Right kidney (tissue), 9 donors: Measurements from ENCODE around the gene MORN2.
"Not testable (repeated sequence)": the region's sequence is repeated elsewhere in the genome, so short reads cannot be mapped to it uniquely, and the experiment has no call there.

Experiments
- DNase-seq: peaks from one replicate; pipeline ENCODE4 v3.0.0-alpha.2; 2016
- long read RNA-seq, 8 donors: transcript quantifications; one replicate each; lab custom pipeline, GENCODE V29; 2026

MORN2 gene
- long read RNA-seq, donor 1, transcript MORN2-201 (5 exons, 739 nt) = major isoform, 52 of 57 reads
- long read RNA-seq, donor 1, partial matches to known transcripts = 5 of 57 reads
- long read RNA-seq, donor 1, other reads (novel, unspliced or antisense) = 0 of 57 reads
- long read RNA-seq, donor 2, transcript MORN2-201 (5 exons, 739 nt) = major isoform, 30 of 36 reads
- long read RNA-seq, donor 2, partial matches to known transcripts = 6 of 36 reads
- long read RNA-seq, donor 2, other reads (novel, unspliced or antisense) = 0 of 36 reads
- long read RNA-seq, donor 3, transcript MORN2-201 (5 exons, 739 nt) = major isoform, 13 of 14 reads
- long read RNA-seq, donor 3, partial matches to known transcripts = 0 of 14 reads
- long read RNA-seq, donor 3, other reads (novel, unspliced or antisense) = 0 of 14 reads
- long read RNA-seq, donor 4, transcript MORN2-201 (5 exons, 739 nt) = major isoform, 22 of 27 reads
- long read RNA-seq, donor 4, partial matches to known transcripts = 5 of 27 reads
- long read RNA-seq, donor 4, other reads (novel, unspliced or antisense) = 0 of 27 reads
- long read RNA-seq, donor 5, transcript MORN2-201 (5 exons, 739 nt) = major isoform, 26 of 32 reads
- long read RNA-seq, donor 5, partial matches to known transcripts = 6 of 32 reads
- long read RNA-seq, donor 5, other reads (novel, unspliced or antisense) = 0 of 32 reads
- long read RNA-seq, donor 6, transcript MORN2-201 (5 exons, 739 nt) = major isoform, 29 of 38 reads
- long read RNA-seq, donor 6, partial matches to known transcripts = 8 of 38 reads
- long read RNA-seq, donor 6, other reads (novel, unspliced or antisense) = 0 of 38 reads
- long read RNA-seq, donor 7, transcript MORN2-201 (5 exons, 739 nt) = major isoform, 40 of 47 reads
- long read RNA-seq, donor 7, partial matches to known transcripts = 7 of 47 reads
- long read RNA-seq, donor 7, other reads (novel, unspliced or antisense) = 0 of 47 reads
- long read RNA-seq, donor 8, transcript MORN2-201 (5 exons, 739 nt) = major isoform, 31 of 42 reads
- long read RNA-seq, donor 8, partial matches to known transcripts = 10 of 42 reads
- long read RNA-seq, donor 8, other reads (novel, unspliced or antisense) = 0 of 42 reads

- DNase-seq = peak; percentile 92
Measured at GRCh38 chr2:38875576-38876367, at the start of gene MORN2, which contains the start of gene DHX57. Gene MORN2 (plus strand): TSS chr2:38875976. Gene DHX57 (minus strand): TSS chr2:38875934. CDS start chr2:38868405, 7,529 bp downstream.

GRCh38 chr2:38827539-38828145 lies 48.1 kb upstream of the MORN2 start:
- DNase-seq = not testable (repeated sequence)

- no peak for DNase-seq
Measured at GRCh38 chr2:38828460-38828859, 47.3 kb upstream of the MORN2 start.

GRCh38 chr2:38829971-38830370 lies 45.8 kb upstream of the MORN2 start:
- DNase-seq = no peak

- no peak for DNase-seq
Measured at GRCh38 chr2:38830526-38831159, 45.1 kb upstream of the MORN2 start.

GRCh38 chr2:38835015-38835601 lies 40.7 kb upstream of the MORN2 start:
- DNase-seq = no peak

GRCh38 chr2:38835990-38836389 lies 39.8 kb upstream of the MORN2 start:
- no peak for DNase-seq

GRCh38 chr2:38836791-38837190 lies 39.0 kb upstream of the MORN2 start:
- DNase-seq = no peak

- DNase-seq = no peak
Measured at GRCh38 chr2:38850045-38850444, 25.7 kb upstream of the MORN2 start.

- no peak for DNase-seq
Measured at GRCh38 chr2:38856165-38856564, 19.6 kb upstream of the MORN2 start.

GRCh38 chr2:38862476-38862875 lies 13.3 kb upstream of the MORN2 start:
- DNase-seq = no peak

- DNase-seq = no peak
Measured at GRCh38 chr2:38863061-38863695, 12.6 kb upstream of the MORN2 start.

GRCh38 chr2:38866773-38867443 lies 8.9 kb upstream of the MORN2 start:
- DNase-seq = no peak

- no peak for DNase-seq
Measured at GRCh38 chr2:38871432-38871831, 4.3 kb upstream of the MORN2 start.

- DNase-seq = no peak
Measured at GRCh38 chr2:38873763-38874162, 2.0 kb upstream of the MORN2 start.

GRCh38 chr2:38875227-38875575 lies 575 bp upstream of the MORN2 start:
- DNase-seq = no peak

GRCh38 chr2:38876407-38876806 lies 631 bp downstream of the MORN2 start:
- DNase-seq = no peak

GRCh38 chr2:38886063-38886462 lies 10.3 kb downstream of the MORN2 start:
- no peak for DNase-seq

- DNase-seq = no peak
Measured at GRCh38 chr2:38887347-38887746, 11.6 kb downstream of the MORN2 start.
